Keratinocyte (primary cell): ENCODE data around the gene ATP6V1E1. TPM values are rescaled to one million over a fixed set of nuclear protein-coding genes. Genes with fewer than 3 reads are reported as not detected.

Source experiments
- DNase-seq: peaks from one replicate; pipeline ENCODE4 v3.0.0-alpha.2; 2011; ENCODE audit warnings: low read depth, missing footprints, low spot score
- FAIRE-seq: peaks from 2 replicates; lab custom pipeline; 2011; peaks lifted over from hg19 to GRCh38; lab: Jason Lieb, UNC
- H2AFZ ChIP-seq: 2 replicates; pipeline ENCODE4 v1.6.0; 2012; ENCODE audit warnings: low read length, control low read depth, inconsistent platforms; ENCODE audit not compliant: control insufficient read depth
- H3K27ac ChIP-seq: 2 replicates; pipeline ENCODE4 v1.5.1; 2011; ENCODE audit warnings: low read length; ENCODE audit not compliant: control insufficient read depth, insufficient read depth
- H3K27me3 ChIP-seq: 3 replicates; pipeline ENCODE4 v1.6.0; 2011; ENCODE audit warnings: low read length; ENCODE audit not compliant: control insufficient read depth, insufficient read depth; ENCODE audit errors: extremely low read depth
- H3K36me3 ChIP-seq, 2 experiments: 2 replicates in 1 of 2; 3 replicates in 1 of 2; pipeline ENCODE4 v1.5.1; 2011; ENCODE audit warnings: low read length in 2 of 2, mild to moderate bottlenecking in 1 of 2; ENCODE audit not compliant: control insufficient read depth in 2 of 2, insufficient read depth in 2 of 2; ENCODE audit errors: extremely low read depth in 1 of 2
- H3K4me1 ChIP-seq: 3 replicates; pipeline ENCODE4 v1.5.1; 2011; ENCODE audit warnings: low read length; ENCODE audit not compliant: control insufficient read depth, insufficient read depth; ENCODE audit errors: extremely low read depth
- H3K4me2 ChIP-seq: 3 replicates; pipeline ENCODE4 v1.6.0; 2011; ENCODE audit warnings: low read depth, low read length; ENCODE audit not compliant: control insufficient read depth, insufficient read depth; ENCODE audit errors: extremely low read depth
- H3K4me3 ChIP-seq, 3 experiments: fragments of 200-600 bp in 1 of 3; sonication (generic) in 1 of 3; 2 replicates in 2 of 3; 3 replicates in 1 of 3; pipeline ENCODE4 v1.5.1; 2011 to 2016; ENCODE audit warnings: low read length in 3 of 3, mild to moderate bottlenecking in 3 of 3, control low read depth in 2 of 3, inconsistent platforms in 1 of 3, low read depth in 1 of 3, mixed read lengths in 1 of 3, mixed run types in 1 of 3, moderate library complexity in 1 of 3; ENCODE audit not compliant: control insufficient read depth in 2 of 3, insufficient read depth in 2 of 3; ENCODE audit errors: extremely low read depth in 1 of 3
- H3K79me2 ChIP-seq: 2 replicates; pipeline ENCODE4 v1.6.0; 2012; ENCODE audit warnings: low read length; ENCODE audit not compliant: control insufficient read depth, insufficient read depth
- H3K9ac ChIP-seq: 3 replicates; pipeline ENCODE4 v1.6.0; 2011; ENCODE audit warnings: low read length; ENCODE audit not compliant: control insufficient read depth, insufficient read depth; ENCODE audit errors: extremely low read depth
- H3K9me1 ChIP-seq: 3 replicates; pipeline ENCODE4 v1.6.0; 2011; ENCODE audit warnings: low read length; ENCODE audit not compliant: control insufficient read depth, insufficient read depth; ENCODE audit errors: extremely low read depth
- H3K9me3 ChIP-seq: 2 replicates; pipeline ENCODE4 v1.5.1; 2012; ENCODE audit warnings: low read depth, low read length; ENCODE audit not compliant: control insufficient read depth
- H4K20me1 ChIP-seq: 3 replicates; pipeline ENCODE4 v1.6.0; 2011; ENCODE audit warnings: low read length; ENCODE audit not compliant: control insufficient read depth, insufficient read depth; ENCODE audit errors: extremely low read depth
- EZH2 ChIP-seq: IDR thresholded peaks from one replicate; pipeline ENCODE4 v1.6.1; 2012; ENCODE audit warnings: inconsistent platforms, mild to moderate bottlenecking, low read length, moderate library complexity
- dilution Hi-C: fragments of 300-500 bp; cut with MboI; formaldehyde crosslinking; loops from one replicate; pipeline ENCODE4 v1.7.0; 2020; ENCODE audit warnings: low sequenced_read_pairs; ENCODE audit not compliant: extremely low pct_ligation_motif_present
- polyA plus RNA-seq, 5 experiments: library from polyadenylated mRNA; depleted of rRNA in 3 of 5; stranded (reverse) in 3 of 5; stranded (forward) in 1 of 5; unstranded in 1 of 5; fragments of >200 nt; gene quantifications; 1 replicate in 1 of 5; 2 replicates in 3 of 5; 3 replicates in 1 of 5; pipeline versions ENCODE4 v1.2.1 to v1.2.3, GENCODE V29; 2011 to 2012; ENCODE audit warnings: missing spikeins in 2 of 5, low read depth in 1 of 5, low replicate concordance in 1 of 5
- TF ChIP-seq, protein P1 (sequence below), 3 experiments: IDR thresholded peaks in 1 of 3; conservative IDR thresholded peaks in 1 of 3; optimal IDR thresholded peaks in 1 of 3; 2 replicates in 2 of 3; 3 replicates in 1 of 3; pipeline versions ENCODE3 to v1.5.1; 2011; ENCODE audit warnings: low read length in 3 of 3, mild to moderate bottlenecking in 3 of 3, moderate library complexity in 2 of 3, control low read depth in 1 of 3, inconsistent platforms in 1 of 3; ENCODE audit not compliant: insufficient read depth in 2 of 3; ENCODE audit errors: extremely low read depth in 1 of 3

Gene ATP6V1E1
- polyA plus RNA-seq, 1 donor (not counting 4 experiments of a cell fraction or from before 2014, with no cell fraction given) = 227 TPM

- no peak overlapping the region for H3K4me2 ChIP-seq
- no peak overlapping the region for H3K27ac ChIP-seq
- H3K79me2 ChIP-seq = no peaks in the 10 kb centered on the region
- no peak for DNase-seq
- dilution Hi-C loops = no loop called here
- H3K27me3 ChIP-seq = no peaks in the 10 kb centered on the region
- H3K4me3 ChIP-seq = no peak overlapping the region
- H3K9me1 ChIP-seq = no peaks in the 10 kb centered on the region
- FAIRE-seq = no peak
- TF ChIP-seq, protein P1, sequence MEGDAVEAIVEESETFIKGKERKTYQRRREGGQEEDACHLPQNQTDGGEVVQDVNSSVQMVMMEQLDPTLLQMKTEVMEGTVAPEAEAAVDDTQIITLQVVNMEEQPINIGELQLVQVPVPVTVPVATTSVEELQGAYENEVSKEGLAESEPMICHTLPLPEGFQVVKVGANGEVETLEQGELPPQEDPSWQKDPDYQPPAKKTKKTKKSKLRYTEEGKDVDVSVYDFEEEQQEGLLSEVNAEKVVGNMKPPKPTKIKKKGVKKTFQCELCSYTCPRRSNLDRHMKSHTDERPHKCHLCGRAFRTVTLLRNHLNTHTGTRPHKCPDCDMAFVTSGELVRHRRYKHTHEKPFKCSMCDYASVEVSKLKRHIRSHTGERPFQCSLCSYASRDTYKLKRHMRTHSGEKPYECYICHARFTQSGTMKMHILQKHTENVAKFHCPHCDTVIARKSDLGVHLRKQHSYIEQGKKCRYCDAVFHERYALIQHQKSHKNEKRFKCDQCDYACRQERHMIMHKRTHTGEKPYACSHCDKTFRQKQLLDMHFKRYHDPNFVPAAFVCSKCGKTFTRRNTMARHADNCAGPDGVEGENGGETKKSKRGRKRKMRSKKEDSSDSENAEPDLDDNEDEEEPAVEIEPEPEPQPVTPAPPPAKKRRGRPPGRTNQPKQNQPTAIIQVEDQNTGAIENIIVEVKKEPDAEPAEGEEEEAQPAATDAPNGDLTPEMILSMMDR (optimal IDR thresholded peaks at IDR 0.05 in 1 of 3, IDR thresholded peaks at IDR 0.05 in 1 of 3, conservative IDR thresholded peaks at IDR 0.05 in 1 of 3; ENCODE audit: extremely low read depth in 1 of 3, insufficient read depth in 2 of 3, low read length in 3 of 3) = no peak
- TF ChIP-seq EZH2 = no peak
- H3K9ac ChIP-seq = no peak overlapping the region
- no peaks in the 10 kb centered on the region for H3K36me3 ChIP-seq
- H2AFZ ChIP-seq = no peak overlapping the region
- H4K20me1 ChIP-seq = no peaks in the 10 kb centered on the region
- H3K4me1 ChIP-seq = peaks cover 2% of the 10 kb centered on the region
- H3K9me3 ChIP-seq = no peaks in the 10 kb centered on the region
Measured at GRCh38 chr22:17581631-17582030, 46.9 kb downstream of the ATP6V1E1 start.

- DNase-seq (no peak), FAIRE-seq (no peak)
- TF ChIP-seq EZH2 = no peak
- TF ChIP-seq, protein P1 (optimal IDR thresholded peaks at IDR 0.05 in 1 of 3, IDR thresholded peaks at IDR 0.05 in 1 of 3, conservative IDR thresholded peaks at IDR 0.05 in 1 of 3; ENCODE audit: extremely low read depth in 1 of 3, insufficient read depth in 2 of 3, low read length in 3 of 3) = no peak
- no peaks in the 10 kb centered on the region for H3K9me3 ChIP-seq
- H4K20me1 ChIP-seq = no peaks in the 10 kb centered on the region
- H3K9ac ChIP-seq = no peak overlapping the region
- H3K79me2 ChIP-seq = no peaks in the 10 kb centered on the region
- no peak overlapping the region for H3K4me3 ChIP-seq
- dilution Hi-C loops = no loop called here
- no peak overlapping the region for H3K4me2 ChIP-seq
- no peaks in the 10 kb centered on the region for H3K27me3 ChIP-seq
- no peaks in the 10 kb centered on the region for H3K9me1 ChIP-seq
- no peak overlapping the region for H2AFZ ChIP-seq
- H3K27ac ChIP-seq = no peak overlapping the region
- H3K36me3 ChIP-seq = no peaks in the 10 kb centered on the region
- H3K4me1 ChIP-seq = peaks cover 6% of the 10 kb centered on the region
Measured at GRCh38 chr22:17581056-17581455, 47.5 kb downstream of the ATP6V1E1 start.
